ENCODE results near the gene CRYZL1. TPM values are rescaled to one million over a fixed set of nuclear protein-coding genes. Genes with fewer than 3 reads are reported as not detected.

Gene CRYZL1
- total RNA-seq, 6 experiments from 2014 or later: 28.0 to 32.8 (median 30.2) TPM

Other genes with a start within 250 kb of the CRYZL1 start
- gene IFNGR2, start 238.3 kb downstream of the CRYZL1 start, total RNA-seq (2021; fragmentation: NEBNext Ultra II Directional; extraction: Animal tissue kit (Norgen Biotek cat#: 25700)): 10 to 100 TPM; 51.2 to 68.6 (median 64.2) TPM
- gene TMEM50B, start 161.8 kb downstream of the CRYZL1 start, total RNA-seq (2021; fragmentation: NEBNext Ultra II Directional; extraction: Animal tissue kit (Norgen Biotek cat#: 25700)): 10 to 100 TPM; 22.9 to 30.3 (median 24.5) TPM
- 1 to 10 TPM in 5 of 6 experiments, under 1 TPM in 1; 0.91 to 2.2 (median 1.2) TPM for gene DNAJC28, start 150.0 kb downstream of the CRYZL1 start, total RNA-seq (2021; fragmentation: NEBNext Ultra II Directional; extraction: Animal tissue kit (Norgen Biotek cat#: 25700))
- 10 to 100 TPM; 72.6 to 87.5 (median 80.2) TPM for gene GART, start 99.6 kb downstream of the CRYZL1 start, total RNA-seq (2021; fragmentation: NEBNext Ultra II Directional; extraction: Animal tissue kit (Norgen Biotek cat#: 25700))
- gene SON, start 98.7 kb downstream of the CRYZL1 start, total RNA-seq (2021; fragmentation: NEBNext Ultra II Directional; extraction: Animal tissue kit (Norgen Biotek cat#: 25700)): 100 to 1,000 TPM; 193 to 233 (median 219) TPM
- gene DONSON, start 53.1 kb downstream of the CRYZL1 start, total RNA-seq (2021; fragmentation: NEBNext Ultra II Directional; extraction: Animal tissue kit (Norgen Biotek cat#: 25700)): 10 to 100 TPM; 14.7 to 32.0 (median 28.6) TPM
- gene ITSN1, start 760 bp upstream of the CRYZL1 start, total RNA-seq (2021; fragmentation: NEBNext Ultra II Directional; extraction: Animal tissue kit (Norgen Biotek cat#: 25700)): 10 to 100 TPM; 47.7 to 54.8 (median 54.0) TPM